Activated T-helper 2 cell treated with anti-CD3 and anti-CD28 coated beads, Interferon-gamma antibody, Interleukin-2, Interleukin-4, amounts not matched to agents 10 μg/mL and 5 μg/mL and 100 μg/mL, durations not matched to agents 14 hours and 24 hours and 36 hours (primary cell): ENCODE data around the gene PFN1. TPM values are rescaled to one million over a fixed set of nuclear protein-coding genes. Genes with fewer than 3 reads are reported as not detected.

Experiments
- DNase-seq: peaks from one replicate; pipeline ENCODE4 v3.0.0; 2021; ENCODE audit warnings: low spot score
- H3K27ac Mint-ChIP-seq: one replicate; pipeline ENCODE4 v1.8.0; 2021; ENCODE audit warnings: mixed read lengths
- H3K27me3 Mint-ChIP-seq: one replicate; pipeline ENCODE4 v1.8.0; 2021; ENCODE audit warnings: low read depth, mixed read lengths
- H3K36me3 Mint-ChIP-seq: one replicate; pipeline ENCODE4 v1.8.0; 2021; ENCODE audit warnings: low read depth, mixed read lengths
- H3K4me1 Mint-ChIP-seq: one replicate; pipeline ENCODE4 v1.8.0; 2021; ENCODE audit warnings: low read depth, mixed read lengths
- H3K4me3 Mint-ChIP-seq: one replicate; pipeline ENCODE4 v1.8.0; 2021; ENCODE audit warnings: low read depth, mild to moderate bottlenecking, moderate library complexity, mixed read lengths
- H3K9me3 Mint-ChIP-seq: one replicate; pipeline ENCODE4 v1.8.0; 2021; ENCODE audit warnings: mixed read lengths
- intact Hi-C: fragments of 100-400 bp; cut with micrococcal nuclease; formaldehyde crosslinking; loops from one replicate; pipeline ENCODE4 v1.15.1; 2023
- total RNA-seq: library from RNA; stranded (reverse); gene quantifications from 2 replicates; pipeline ENCODE4 v1.2.3, GENCODE V29; 2022

Gene PFN1
- total RNA-seq, 1 donor from 2014 or later: 1,475 TPM

DNA sequence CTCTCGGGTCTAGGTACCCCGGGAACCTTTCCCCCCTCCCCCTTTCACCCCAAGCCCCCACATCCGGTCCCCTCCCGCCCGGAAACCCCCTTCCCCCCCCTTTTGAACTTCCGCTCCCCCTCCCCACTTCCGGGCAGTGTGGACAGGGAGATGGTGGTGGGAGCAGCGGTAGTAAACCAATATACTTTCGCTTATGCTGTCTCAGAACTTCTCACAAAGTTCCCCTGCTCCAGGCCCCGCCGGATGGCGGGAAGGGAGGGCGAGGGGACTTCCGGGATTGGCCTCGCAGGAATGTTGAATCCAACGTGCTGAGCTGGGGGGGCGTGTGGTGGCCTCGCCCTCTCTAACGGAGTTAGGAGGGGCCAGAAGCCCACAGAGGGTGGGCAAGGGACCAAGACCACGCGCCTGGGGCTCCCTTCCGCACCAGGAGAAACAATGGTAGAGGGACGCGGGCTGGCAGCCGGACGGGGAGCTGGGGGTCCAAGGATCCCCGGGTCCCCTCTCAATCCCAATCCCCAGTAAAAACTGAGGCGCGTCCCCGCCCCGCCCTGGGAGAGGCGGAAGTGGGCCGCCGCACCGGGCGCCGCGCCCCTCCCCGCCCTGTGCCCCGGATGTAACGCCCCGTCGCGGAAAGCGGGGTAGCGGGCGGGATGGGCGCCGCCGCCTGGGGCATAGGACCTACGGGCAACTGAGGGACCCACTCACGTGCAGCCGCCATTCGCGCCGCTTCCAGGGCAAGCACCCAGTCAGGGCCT, 742 bp downstream of the PFN1 start:
- DNase-seq: peak; percentile 69
- H3K4me3 Mint-ChIP-seq: peak overlapping the region; percentile 100

DNA sequence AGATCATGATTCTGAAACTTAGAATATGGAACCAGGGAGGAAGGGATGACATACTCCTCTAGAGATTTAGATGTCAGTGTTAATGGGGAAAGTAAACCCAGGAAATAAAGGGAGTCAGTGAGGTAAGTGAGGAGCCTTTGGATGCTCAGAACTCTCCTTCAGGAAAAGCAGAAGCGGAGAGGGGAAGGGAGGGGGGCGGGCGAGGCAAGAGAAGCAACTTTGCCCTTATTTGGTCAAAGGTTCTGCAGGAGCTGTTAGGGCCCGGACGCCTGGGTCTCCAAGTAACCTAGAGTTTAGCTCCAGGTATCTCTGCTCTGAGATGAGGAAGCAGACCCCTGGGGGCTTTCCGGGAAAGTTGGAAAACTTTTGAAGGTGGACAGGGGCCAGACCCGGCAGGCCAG, 1.3 kb downstream of the PFN1 start:
- no peaks in the 10 kb centered on the region for H3K9me3 Mint-ChIP-seq
- intact Hi-C loops: loop anchor here (10.0 kb wide), 1 partner anchor 582 kb away; the partner anchor contains the start of gene UBE2G1
- peaks cover 55% of the 10 kb centered on the region for H3K36me3 Mint-ChIP-seq
- H3K4me3 Mint-ChIP-seq: peak overlapping the region; percentile 100
- H3K27ac Mint-ChIP-seq: peak overlapping the region; percentile 95
- DNase-seq: no peak
- peaks cover 51% of the 10 kb centered on the region for H3K4me1 Mint-ChIP-seq
- H3K27me3 Mint-ChIP-seq: no peaks in the 10 kb centered on the region

More for the DNA sequence above, 742 bp downstream of the PFN1 start:
- intact Hi-C loops: loop anchor here (1.0 to 10.0 kb wide), 4 partner anchors 7 to 583 kb away; partner anchors contain the start of genes ARRB2, RNF167, SLC25A11 and SPAG7
- peaks cover 45% of the 10 kb centered on the region for H3K4me1 Mint-ChIP-seq
- H3K27ac Mint-ChIP-seq: peak overlapping the region; percentile 95
- no peaks in the 10 kb centered on the region for H3K27me3 Mint-ChIP-seq
- no peaks in the 10 kb centered on the region for H3K9me3 Mint-ChIP-seq
- peaks cover 50% of the 10 kb centered on the region for H3K36me3 Mint-ChIP-seq

DNA sequence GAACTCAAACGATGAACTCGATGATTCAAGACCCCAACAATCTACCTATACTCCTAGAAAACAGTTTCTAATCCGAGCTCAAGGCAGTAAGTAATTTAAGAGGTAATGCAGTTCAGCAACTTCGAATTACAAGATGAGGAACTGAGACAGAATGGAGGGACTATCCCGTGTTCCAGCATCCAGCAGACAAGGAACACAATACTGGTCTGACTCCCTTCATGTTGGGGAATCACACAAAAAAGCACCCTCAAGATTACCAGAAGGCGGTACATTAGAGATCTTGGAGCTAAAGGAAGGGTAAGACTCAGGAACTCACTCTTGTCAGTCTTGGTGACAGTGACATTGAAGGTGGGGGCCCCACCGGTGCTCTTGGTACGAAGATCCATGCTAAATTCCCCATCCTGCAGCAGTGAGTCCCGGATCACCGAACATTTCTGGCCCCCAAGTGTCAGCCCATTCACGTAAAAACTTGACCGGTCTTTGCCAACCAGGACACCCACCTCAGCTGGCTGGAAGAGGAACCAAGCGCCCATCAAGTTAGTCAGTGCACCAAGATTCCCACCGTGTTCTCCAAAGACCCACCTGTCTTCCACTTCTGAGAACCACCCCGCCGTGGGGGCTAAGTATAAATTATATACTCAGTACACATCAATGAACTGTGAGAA, 1.9 kb downstream of the PFN1 start:
- no peaks in the 10 kb centered on the region for H3K27me3 Mint-ChIP-seq
- intact Hi-C loops: loop anchor here (10.0 kb wide), 1 partner anchor 582 kb away; the partner anchor contains the start of gene UBE2G1
- peaks cover 56% of the 10 kb centered on the region for H3K4me1 Mint-ChIP-seq
- H3K4me3 Mint-ChIP-seq: peak overlapping the region; percentile 100
- DNase-seq: no peak
- H3K9me3 Mint-ChIP-seq: no peaks in the 10 kb centered on the region
- peaks cover 61% of the 10 kb centered on the region for H3K36me3 Mint-ChIP-seq
- H3K27ac Mint-ChIP-seq: peak overlapping the region; percentile 95

DNA sequence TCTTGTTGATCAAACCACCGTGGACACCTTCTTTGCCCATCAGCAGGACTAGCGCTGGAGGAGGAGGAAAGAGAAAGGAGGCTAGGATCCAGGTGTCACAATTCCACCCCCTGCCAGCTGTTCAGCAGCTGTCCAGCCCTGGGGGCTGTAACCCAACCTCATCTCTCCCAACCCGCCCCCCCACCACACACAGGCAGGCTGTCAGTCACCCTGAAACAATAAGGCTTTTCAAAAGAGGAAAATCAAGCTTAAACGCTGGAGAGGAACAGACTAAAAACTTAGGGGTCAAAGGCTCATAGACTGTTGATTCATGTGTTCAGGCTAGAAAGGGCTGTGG, 2.4 kb downstream of the PFN1 start:
- intact Hi-C loops: loop anchor here (2.0 to 10.0 kb wide), 2 partner anchors 37 to 581 kb away; partner anchors contain the start of gene UBE2G1
- Mint-ChIP-seq H3K36me3 (peaks cover 66% of the 10 kb centered on the region), H3K9me3 (no peaks in the 10 kb centered on the region), H3K4me1 (peaks cover 56% of the 10 kb centered on the region), H3K27me3 (no peaks in the 10 kb centered on the region), H3K27ac (peak overlapping the region; percentile 95), H3K4me3 (peak overlapping the region; percentile 100)
- no peak for DNase-seq

DNA sequence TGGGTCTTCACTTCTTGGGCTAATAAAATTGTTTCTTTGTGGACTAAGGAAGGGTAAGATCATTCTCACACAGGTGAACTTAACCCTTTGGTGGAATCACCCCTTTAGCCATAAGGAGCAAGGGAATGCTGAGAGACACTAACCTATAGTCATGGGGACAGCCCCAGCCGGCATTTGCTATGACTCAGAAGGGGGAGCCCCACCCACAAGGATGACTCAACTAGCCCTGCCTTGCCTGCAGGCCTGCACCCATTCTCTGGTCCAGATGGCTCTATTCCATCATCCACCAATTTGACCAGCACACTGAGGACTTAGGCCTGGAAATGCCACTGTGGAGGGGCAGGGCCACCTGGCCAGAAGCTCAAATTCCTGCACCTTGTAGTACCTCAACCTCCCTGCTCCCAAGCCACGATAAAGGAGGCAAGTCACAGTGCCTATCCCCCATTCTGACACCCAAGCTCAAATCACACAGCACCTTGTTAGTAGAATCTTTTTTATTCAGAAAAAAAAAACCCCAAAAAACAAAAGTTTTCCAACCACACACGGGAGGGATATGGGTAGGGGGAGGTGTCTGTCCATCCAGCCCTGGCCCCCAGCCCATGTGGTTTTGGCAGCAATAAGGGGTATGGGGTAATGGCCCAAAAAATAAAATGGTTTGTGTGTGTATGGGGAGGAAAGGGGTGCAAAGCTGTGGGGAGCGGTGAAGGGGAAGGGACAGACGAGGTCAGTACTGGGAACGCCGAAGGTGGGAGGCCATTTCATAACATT, 3.0 kb downstream of the PFN1 start:
- peaks cover 52% of the 10 kb centered on the region for H3K4me1 Mint-ChIP-seq
- H3K27ac Mint-ChIP-seq: peak overlapping the region; percentile 92
- H3K36me3 Mint-ChIP-seq: peaks cover 72% of the 10 kb centered on the region
- DNase-seq: peak; percentile 76
- peak overlapping the region; percentile 100 for H3K4me3 Mint-ChIP-seq
- intact Hi-C loops: loop anchor here (2.0 to 10.0 kb wide), 2 partner anchors 37 to 581 kb away; partner anchors contain the start of gene UBE2G1
- H3K27me3 Mint-ChIP-seq: no peaks in the 10 kb centered on the region
- H3K9me3 Mint-ChIP-seq: no peaks in the 10 kb centered on the region

DNA sequence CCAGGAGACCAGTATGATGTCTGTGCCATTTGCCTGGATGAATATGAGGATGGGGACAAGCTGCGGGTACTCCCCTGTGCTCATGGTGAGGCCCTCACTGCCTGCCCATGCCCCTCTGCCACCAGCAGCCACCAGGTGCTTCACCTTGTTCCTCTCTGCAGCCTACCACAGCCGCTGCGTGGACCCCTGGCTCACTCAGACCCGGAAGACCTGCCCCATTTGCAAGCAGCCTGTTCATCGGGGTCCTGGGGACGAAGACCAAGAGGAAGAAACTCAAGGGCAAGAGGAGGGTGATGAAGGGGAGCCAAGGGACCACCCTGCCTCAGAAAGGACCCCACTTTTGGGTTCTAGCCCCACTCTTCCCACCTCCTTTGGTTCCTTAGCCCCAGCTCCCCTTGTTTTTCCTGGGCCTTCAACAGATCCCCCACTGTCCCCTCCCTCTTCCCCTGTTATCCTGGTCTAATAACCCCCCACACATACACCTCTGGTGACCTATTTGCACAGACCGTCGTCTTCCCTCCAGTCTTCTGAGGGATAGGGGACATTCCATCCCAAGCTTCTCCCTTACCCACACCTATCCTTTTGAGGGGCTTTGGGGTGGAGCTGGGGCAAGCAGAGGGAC, 3.7 kb downstream of the PFN1 start:
- Mint-ChIP-seq H3K27ac (peak overlapping the region; percentile 92), H3K27me3 (no peaks in the 10 kb centered on the region), H3K9me3 (no peaks in the 10 kb centered on the region), H3K36me3 (peaks cover 76% of the 10 kb centered on the region), H3K4me3 (peak overlapping the region; percentile 100), H3K4me1 (peaks cover 52% of the 10 kb centered on the region)
- no peak for DNase-seq
- intact Hi-C loops: loop anchor here (2.0 to 10.0 kb wide), 2 partner anchors 36 to 580 kb away; partner anchors contain the start of gene UBE2G1

DNA sequence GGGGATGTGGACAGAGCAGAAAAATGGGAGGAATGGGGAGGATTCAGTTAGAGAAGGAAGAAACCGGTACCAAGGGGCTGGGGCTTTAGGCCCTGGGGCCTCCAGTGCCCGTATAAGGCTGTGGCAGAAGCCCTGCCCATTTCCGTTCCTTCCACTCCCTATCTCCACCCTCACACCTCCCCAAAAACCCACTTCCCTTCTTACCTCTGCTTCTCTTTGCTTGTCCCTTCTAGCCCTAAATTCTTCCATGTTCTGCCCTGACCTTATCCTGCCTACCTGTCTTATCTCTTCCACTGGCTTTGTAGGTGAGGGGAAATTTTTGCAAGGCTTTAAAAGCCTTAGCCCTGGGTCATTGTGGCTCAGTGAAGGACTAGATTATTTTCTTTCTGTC, 4.2 kb downstream of the PFN1 start:
- intact Hi-C loops: loop anchor here (2.0 to 10.0 kb wide), 2 partner anchors 35 to 579 kb away; partner anchors contain the start of gene UBE2G1
- Mint-ChIP-seq H3K9me3 (no peaks in the 10 kb centered on the region), H3K4me1 (peaks cover 52% of the 10 kb centered on the region), H3K36me3 (peaks cover 78% of the 10 kb centered on the region), H3K27ac (peak overlapping the region; percentile 92), H3K4me3 (peak overlapping the region; percentile 100), H3K27me3 (no peaks in the 10 kb centered on the region)
- DNase-seq: peak; percentile 66

DNA sequence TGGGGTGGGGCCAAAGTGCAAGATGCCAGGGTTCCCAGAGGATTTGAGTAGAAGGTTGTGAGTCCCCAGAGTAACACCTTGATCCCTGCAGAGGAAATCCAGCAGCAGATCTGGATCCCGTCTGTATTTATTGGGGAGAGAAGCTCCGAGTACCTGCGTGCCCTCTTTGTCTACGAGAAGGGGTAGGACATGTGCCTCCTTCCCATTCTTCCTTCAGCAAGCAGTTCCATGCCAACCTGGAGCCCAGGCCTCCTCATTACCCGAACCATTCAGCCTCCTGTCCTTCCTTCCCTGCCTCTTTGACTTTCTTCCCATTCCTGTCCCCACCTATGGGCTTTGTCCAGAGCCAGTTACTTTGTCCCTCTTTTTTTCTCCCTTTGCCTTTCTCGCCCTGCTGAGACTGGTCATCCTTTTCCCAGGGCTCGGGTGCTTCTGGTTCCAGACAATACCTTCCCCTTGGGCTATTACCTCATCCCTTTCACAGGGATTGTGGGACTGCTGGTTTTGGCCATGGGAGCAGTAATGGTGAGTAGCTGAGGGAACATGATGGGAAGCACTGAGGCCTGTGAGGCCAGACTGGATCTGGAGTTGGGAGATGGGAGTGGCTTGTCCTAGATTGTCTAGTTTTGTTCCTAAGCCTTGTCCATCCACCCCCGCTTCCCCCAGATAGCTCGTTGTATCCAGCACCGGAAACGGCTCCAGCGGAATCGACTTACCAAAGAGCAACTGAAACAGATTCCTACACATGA, 5.4 kb downstream of the PFN1 start:
- Mint-ChIP-seq H3K36me3 (peaks cover 89% of the 10 kb centered on the region), H3K4me3 (peak overlapping the region; percentile 100), H3K9me3 (no peaks in the 10 kb centered on the region), H3K27me3 (no peaks in the 10 kb centered on the region), H3K4me1 (peaks cover 60% of the 10 kb centered on the region), H3K27ac (peak overlapping the region; percentile 7)
- no peak for DNase-seq
- intact Hi-C loops: loop anchor here (10.0 kb wide), 1 partner anchor 578 kb away; the partner anchor contains the start of gene UBE2G1

DNA sequence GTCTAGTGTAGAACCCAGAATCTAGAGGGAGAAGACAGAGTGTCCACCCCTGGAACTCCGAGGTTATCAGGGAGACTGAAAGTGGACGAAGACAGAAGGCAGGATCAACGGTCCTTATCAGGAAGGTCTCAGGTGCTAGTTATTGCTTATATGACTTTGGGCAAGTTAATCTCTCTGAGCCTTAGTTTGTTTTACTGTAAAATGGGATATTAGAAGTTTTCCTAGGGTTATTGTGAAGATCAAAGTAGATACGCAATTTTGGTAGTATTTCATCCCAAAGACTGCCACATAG, 7.1 kb downstream of the PFN1 start:
- intact Hi-C loops: loop anchor here (2.0 to 10.0 kb wide), 3 partner anchors 56 to 576 kb away; partner anchors contain the start of genes ARRB2, INCA1, KIF1C and UBE2G1
- no peaks in the 10 kb centered on the region for H3K9me3 Mint-ChIP-seq
- DNase-seq: no peak
- H3K4me3 Mint-ChIP-seq: peak overlapping the region; percentile 100
- H3K27ac Mint-ChIP-seq: peak overlapping the region; percentile 87
- H3K4me1 Mint-ChIP-seq: peaks cover 57% of the 10 kb centered on the region
- H3K36me3 Mint-ChIP-seq: peaks cover 88% of the 10 kb centered on the region
- no peaks in the 10 kb centered on the region for H3K27me3 Mint-ChIP-seq

DNA sequence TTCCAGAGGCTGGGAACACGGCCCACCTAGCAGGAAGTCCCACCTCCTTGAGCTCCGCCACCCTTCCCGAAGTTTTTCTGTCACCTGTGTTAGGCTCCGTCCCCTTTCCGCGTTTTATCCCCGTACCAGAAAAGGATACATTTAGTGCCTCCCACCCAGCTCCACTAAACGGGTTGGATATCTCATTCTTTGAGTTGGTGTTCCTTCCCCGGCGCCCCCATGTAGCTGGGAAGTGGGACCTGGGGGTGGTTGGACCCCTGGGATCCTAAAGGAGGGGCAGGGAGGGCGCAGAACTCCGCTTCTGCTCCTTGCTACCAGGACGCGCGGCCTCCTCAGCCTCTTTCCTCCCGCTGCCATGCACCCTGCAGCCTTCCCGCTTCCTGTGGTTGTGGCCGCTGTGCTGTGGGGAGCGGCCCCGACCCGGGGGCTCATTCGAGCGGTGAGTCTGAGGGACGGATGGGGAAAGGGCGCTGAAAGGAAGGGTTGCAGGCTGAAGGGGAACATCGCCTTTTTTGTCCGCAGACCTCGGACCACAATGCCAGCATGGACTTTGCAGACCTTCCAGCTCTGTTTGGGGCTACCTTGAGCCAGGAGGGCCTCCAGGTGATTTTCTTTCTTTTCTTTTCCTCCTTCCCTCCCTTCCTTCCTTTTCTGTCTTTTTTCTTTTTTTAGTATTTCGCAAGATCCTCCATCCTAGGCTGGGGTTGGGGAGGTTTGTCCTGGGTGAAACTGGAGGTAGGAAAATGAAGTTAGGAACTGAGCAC, 7.6 kb downstream of the PFN1 start:
- Mint-ChIP-seq H3K9me3 (no peaks in the 10 kb centered on the region), H3K27me3 (no peaks in the 10 kb centered on the region), H3K4me1 (peaks cover 55% of the 10 kb centered on the region), H3K4me3 (peak overlapping the region; percentile 100), H3K27ac (peak overlapping the region; percentile 87), H3K36me3 (peaks cover 86% of the 10 kb centered on the region)
- peak; percentile 42 for DNase-seq
- intact Hi-C loops: loop anchor here (1.0 to 10.0 kb wide), 6 partner anchors 8 to 576 kb away; partner anchors contain the start of genes ARRB2, INCA1, KIF1C and PFN1
